HG02798 (cell line): ENCODE data around the gene C1QTNF1.
"Not testable (repeated sequence)": the region's sequence is repeated elsewhere in the genome, so short reads cannot be mapped to it uniquely, and the experiment has no call there.

Experiments
- ATAC-seq: cut with Tn5 transposase; IDR thresholded peaks from one replicate; pipeline ENCODE4 v1.9.1; 2021; ENCODE audit warnings: mild to moderate bottlenecking; ENCODE audit not compliant: unreplicated experiment, poor library complexity

Gene C1QTNF1

GRCh38 chr17:79020631-79021301, 3.2 kb upstream of the C1QTNF1 start:
- no peak for ATAC-seq

DNA sequence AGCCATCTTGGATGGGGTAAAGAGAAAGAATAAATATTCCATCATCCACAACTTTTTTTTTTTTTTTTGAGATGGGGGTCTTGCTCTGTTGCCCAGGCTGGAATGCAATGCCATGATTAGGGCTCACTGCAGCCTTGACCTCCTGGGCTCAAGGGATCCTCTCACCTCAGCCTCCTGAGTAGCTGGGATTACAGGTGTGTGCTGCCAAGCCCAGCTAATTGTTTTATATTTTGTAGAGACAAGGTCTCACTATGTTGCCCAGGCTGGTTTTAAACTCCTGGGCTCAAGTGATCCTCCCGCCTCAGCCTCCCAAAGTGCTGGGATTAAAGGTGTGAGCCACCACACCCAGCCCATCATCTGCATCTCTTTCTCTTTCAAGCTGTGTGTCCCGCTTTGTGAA, 2.0 kb upstream of the C1QTNF1 start:
- ATAC-seq: not testable (repeated sequence)

GRCh38 chr17:79022507-79022991, 1.4 kb upstream of the C1QTNF1 start:
- ATAC-seq: no peak

DNA sequence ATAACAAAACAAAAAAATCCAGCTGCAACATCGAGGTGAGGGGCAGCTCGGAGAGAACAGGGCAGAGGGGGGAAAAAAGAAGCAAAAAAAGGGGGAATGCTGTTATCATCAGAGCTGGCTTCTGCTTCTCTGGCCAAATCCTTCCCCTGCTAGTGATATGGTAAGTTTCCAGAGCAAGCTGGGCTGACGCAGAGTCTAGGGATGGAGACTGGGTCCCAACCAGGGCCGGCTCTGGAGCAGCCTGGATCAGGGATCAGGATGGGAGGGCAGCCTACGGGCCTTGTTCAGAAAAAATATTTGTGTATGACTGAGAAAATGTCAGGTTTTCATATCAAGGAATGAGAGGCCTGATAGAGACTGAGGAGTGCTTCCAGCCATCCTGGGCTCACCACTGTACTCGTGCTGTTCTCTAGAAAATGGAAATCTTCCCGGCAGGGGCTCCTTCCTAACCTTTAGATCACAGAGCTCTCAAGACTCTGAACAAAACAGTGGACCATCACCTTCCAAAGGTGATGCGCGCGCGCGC, 726 bp upstream of the C1QTNF1 start:
- ATAC-seq: no peak

DNA sequence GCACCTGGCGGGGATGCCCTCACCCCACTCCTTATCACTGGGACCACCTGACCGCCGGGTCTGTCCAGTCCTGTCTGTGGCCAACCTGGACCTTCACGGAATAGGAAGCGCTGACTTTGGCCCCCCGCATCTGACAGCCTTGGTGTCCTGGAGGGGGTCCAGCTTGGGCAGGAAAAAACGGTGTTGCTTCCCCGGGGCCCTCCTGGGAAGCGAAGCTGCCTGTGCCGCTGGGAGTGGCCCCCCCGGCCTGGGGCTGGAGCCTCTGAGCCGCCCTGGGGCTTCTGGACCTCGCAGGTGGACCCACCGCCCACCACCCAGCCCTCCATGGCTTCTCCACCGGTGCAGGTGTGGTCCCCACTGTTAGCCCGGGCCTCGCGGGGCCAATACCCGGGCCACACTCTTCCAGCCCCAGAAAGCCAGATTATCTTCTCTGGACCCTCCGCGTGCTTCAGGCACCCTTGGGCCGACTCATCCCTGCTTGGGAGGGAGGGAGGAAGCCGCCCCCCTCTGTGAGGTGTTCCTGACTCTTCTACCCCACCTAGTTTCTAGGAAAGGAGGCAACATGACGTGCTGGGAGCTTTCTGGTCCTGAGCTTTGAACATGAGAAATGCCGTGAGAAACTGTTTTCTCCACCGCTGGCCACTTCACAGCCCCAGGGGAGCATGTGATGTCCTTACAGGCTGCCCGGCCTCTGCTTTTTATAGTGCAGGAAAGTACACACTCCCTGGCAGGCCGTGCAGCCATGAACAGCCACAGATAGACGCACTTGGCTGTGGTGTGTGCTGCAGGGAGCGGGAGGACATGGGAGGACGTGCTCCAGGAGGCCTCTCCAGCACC, 1.1 kb downstream of the C1QTNF1 start:
- ATAC-seq: no peak

- no peak for ATAC-seq
Observed at GRCh38 chr17:79026376-79027273, 2.7 kb downstream of the C1QTNF1 start.

- no peak for ATAC-seq
Observed at GRCh38 chr17:79027274-79027924, 3.4 kb downstream of the C1QTNF1 start.

GRCh38 chr17:79027925-79028491, 4.0 kb downstream of the C1QTNF1 start:
- no peak for ATAC-seq

DNA sequence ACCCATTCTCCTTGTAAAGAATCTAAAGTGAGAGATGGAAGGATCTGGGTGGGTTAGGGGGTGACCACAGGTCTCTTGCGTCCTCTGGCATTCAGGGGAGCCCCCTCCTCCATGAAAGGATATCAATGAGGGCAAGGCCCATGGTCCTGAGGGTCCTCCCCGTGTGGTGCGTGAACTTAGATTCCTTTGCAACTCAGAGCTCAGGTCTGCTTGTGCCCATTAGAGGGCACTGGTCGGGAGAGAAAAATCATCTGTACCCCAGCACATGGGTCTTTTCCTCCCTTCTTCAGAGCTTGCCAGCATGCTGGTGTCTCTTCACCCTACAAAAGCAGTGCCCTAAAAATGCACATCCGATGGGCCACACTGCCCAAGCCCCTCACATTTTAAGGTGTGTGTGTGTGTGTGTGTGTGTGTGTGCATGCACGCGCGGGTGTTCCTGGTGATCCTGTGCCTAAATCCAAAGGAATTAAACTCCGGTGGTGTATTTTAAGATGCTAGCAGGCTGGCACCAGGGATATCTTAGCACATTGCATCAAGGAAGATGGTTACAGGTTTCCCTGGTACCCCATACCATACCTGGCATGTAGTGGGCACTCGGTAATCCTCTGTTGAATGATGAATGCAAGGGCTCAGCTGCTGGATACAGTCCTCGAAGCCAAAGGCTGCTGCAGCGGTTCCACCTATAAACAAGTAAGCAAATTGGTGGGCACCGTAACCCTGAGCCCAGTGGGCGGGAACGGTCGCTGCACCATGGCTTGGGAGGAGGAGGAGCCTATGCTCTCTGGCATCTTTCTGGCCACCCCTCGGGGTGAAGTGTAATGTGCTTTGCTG, 4.7 kb downstream of the C1QTNF1 start:
- no peak for ATAC-seq

DNA sequence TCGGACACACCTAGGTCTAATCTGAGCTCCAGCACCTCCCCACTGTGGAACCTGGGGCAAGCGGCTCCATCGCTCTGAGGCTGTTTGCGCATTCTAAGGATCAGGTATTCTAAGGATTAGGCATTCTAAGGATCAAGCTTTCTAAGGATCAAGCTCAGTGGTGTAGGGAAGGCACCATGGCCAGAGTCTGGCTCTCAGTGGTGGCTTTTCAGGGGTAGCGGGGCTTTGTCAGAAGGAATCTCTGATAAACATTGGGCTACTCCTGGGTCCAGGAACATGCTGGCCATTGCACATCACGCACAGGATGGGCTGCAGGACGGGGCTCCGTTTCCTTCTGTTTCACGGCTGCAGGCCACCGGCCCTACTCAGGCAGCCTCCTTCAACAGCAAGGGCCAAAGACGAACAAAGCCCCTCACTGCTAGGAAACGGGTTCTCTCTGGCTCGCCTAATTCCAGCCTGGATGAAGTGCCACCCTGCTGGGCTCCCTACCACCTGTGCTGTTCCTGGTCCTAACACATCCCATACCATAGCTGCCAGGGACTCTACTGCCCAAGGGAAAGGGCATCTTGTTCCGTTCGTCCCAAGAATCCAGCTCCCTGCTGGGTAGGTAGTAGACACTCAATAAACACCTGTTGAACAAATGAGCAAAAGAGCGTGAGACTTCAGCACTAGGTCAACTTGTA, 5.5 kb downstream of the C1QTNF1 start:
- no peak for ATAC-seq

DNA sequence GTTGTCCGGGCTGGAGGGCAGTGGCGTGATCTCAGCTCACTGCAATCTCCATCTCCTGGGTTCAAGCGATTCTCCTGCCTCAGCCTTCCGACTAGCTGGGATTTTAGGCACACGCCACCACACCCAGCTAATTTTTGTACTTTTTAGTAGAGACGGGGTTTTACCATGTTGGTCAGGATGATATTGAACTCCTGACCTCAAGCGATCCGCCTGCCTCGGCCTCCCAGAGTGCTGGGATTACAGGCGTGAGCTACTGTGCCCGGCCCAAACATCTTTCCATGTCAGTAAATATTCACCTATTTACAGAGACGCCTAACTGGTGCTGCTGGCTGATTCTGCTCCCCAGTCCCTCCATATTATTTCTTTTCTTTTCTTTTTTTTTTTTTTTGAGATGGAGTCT, 6.7 kb downstream of the C1QTNF1 start:
- ATAC-seq: not testable (repeated sequence)

DNA sequence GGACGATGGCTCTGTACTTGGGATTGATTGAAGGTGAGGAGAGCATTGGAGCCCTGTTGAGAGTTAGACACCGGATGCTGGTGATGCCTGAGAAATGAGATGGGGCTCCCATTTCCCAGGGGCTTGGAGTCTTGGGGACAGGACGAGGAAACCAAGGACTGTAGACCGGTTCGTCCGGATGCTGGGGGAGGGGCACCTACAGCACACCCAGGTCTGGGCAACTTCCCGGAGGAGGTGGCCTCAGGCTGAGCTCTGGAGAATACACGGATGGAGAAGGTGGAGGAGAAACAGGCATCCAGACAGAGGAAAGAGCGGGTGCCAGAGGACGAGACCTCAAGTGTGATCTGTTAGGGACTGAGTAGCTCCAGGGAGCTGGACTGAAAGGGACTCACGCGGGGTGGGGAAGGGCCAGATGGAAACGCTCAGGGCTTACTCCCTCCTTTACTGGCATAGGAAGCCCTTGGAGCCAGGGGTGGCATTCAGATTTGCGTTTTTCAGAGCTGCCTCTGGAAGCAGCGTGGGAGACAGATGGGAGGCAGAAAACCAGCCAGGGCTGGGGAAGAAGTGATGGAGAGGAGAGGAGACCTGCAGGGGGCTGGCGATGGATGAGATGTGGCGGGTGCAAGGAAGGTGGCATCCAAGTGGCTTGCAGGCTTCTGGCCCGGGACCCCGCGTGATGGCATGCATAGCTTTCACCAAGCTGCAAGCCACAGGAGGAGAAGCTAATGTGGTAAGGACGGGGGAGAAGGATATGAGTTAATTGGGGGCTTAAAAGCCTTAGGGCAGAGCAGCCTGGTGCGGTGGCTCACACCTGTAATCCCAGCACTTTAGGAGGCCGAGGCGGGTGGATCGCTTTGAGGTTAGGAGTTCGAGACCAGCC, 8.3 kb downstream of the C1QTNF1 start:
- ATAC-seq: no peak

- no peak for ATAC-seq
Observed at GRCh38 chr17:79033046-79033616, 9.2 kb downstream of the C1QTNF1 start.

DNA sequence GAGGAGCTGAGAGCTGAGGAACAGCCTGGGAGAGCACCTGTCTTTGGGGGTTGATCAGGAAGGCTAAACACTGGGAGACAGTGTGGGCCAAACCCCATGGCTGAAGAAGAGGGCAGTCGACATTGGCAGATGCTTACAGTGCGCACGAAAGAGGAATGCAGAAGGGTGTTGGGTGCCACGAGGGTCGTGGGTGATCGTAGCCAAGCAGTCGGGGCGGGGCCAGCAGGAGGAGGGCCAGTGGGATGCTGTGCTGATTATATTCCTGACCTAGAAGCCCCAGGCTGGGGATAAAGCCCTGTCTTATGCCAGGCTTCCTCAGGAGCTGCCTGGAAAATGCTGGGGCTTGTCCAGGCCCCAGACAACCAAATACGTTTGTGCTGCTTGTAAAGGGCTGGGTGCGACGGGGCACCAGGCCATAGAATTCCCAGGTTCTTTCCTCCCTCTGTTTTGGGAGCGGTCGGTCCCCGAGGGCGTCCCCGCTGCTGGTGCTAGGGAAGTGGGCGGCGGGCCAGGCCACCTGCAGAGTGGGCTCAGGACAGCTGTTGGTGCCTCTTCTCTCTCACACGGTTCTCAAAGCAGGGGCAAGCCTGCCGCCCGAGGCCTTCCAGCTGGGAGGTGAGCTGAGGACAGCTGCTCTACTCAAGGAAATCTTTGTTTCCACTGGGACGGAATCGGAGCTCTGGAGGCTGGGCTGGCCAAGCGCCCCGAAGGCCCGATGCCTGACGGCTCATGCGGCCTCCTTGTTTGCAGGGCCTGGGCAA, 10.0 kb downstream of the C1QTNF1 start:
- no peak for ATAC-seq

- no peak for ATAC-seq
Observed at GRCh38 chr17:79034931-79035485, 11.0 kb downstream of the C1QTNF1 start.

DNA sequence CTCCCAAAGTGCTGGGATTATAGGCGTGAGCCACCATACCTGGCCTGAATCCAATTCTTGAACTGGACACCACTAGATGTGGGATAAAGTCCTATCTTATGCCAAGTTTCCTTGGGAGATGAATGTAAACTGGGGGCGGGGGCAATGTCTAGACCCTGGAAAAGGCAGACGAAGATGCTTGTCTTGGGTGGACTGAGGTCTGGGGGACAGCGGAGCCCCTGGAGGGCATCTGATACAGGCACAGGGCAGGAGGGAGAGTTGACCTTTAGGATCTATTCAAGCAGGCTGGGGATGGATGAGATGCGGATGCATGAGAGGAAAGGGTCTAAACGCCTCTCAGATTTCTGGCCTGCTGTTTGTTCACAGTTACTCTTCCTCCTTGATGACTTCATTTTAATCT, 11.7 kb downstream of the C1QTNF1 start:
- no peak for ATAC-seq
